ENCODE data around the gene PRR16.

Gene PRR16

GRCh38 chr5:120446068-120446492 lies 18.0 kb upstream of the PRR16 start:
- H3K9me3 ChIP-seq (ENCODE audit: control insufficient read depth in 2 of 2, low read length in 2 of 2), result no peaks in the 10 kb centered on the region
- no peaks in the 10 kb centered on the region for H3K36me3 ChIP-seq (ENCODE audit: control insufficient read depth in 2 of 2, insufficient read depth in 2 of 2, low read length in 2 of 2)
- no peaks in the 10 kb centered on the region for H3K27me3 ChIP-seq (ENCODE audit: control insufficient read depth in 2 of 2, insufficient read depth in 2 of 2, low read length in 2 of 2)
- no peak overlapping the region for H3K27ac ChIP-seq (ENCODE audit: low read depth in 2 of 2, low read length in 2 of 2)
- H3K9ac ChIP-seq (ENCODE audit: low read depth in 1 of 2, low read length in 2 of 2), result no peak overlapping the region
- H3K4me1 ChIP-seq (ENCODE audit: control insufficient read depth in 2 of 2, insufficient read depth in 2 of 2, low read length in 2 of 2), result no peaks in the 10 kb centered on the region
- H3K4me3 ChIP-seq (ENCODE audit: low read length in 2 of 2), result no peak overlapping the region

GRCh38 chr5:120446901-120447300 lies 17.2 kb upstream of the PRR16 start:
- no peak overlapping the region for H3K27ac ChIP-seq (ENCODE audit: low read depth in 2 of 2, low read length in 2 of 2)
- no peaks in the 10 kb centered on the region for H3K4me1 ChIP-seq (ENCODE audit: control insufficient read depth in 2 of 2, insufficient read depth in 2 of 2, low read length in 2 of 2)
- H3K36me3 ChIP-seq (ENCODE audit: control insufficient read depth in 2 of 2, insufficient read depth in 2 of 2, low read length in 2 of 2), result no peaks in the 10 kb centered on the region
- no peaks in the 10 kb centered on the region for H3K27me3 ChIP-seq (ENCODE audit: control insufficient read depth in 2 of 2, insufficient read depth in 2 of 2, low read length in 2 of 2)
- no peak overlapping the region for H3K9ac ChIP-seq (ENCODE audit: low read depth in 1 of 2, low read length in 2 of 2)
- H3K4me3 ChIP-seq (ENCODE audit: low read length in 2 of 2), result no peak overlapping the region
- H3K9me3 ChIP-seq (ENCODE audit: control insufficient read depth in 2 of 2, low read length in 2 of 2), result no peaks in the 10 kb centered on the region

GRCh38 chr5:120447706-120448239 lies 16.3 kb upstream of the PRR16 start:
- Histone ChIP-seq H3K9ac (ENCODE audit: low read depth in 1 of 2, low read length in 2 of 2) (no peak overlapping the region), H3K36me3 (ENCODE audit: control insufficient read depth in 2 of 2, insufficient read depth in 2 of 2, low read length in 2 of 2) (no peaks in the 10 kb centered on the region), H3K4me1 (ENCODE audit: control insufficient read depth in 2 of 2, insufficient read depth in 2 of 2, low read length in 2 of 2) (no peaks in the 10 kb centered on the region), H3K9me3 (ENCODE audit: control insufficient read depth in 2 of 2, low read length in 2 of 2) (no peaks in the 10 kb centered on the region), H3K27ac (ENCODE audit: low read depth in 2 of 2, low read length in 2 of 2) (no peak overlapping the region), H3K27me3 (ENCODE audit: control insufficient read depth in 2 of 2, insufficient read depth in 2 of 2, low read length in 2 of 2) (no peaks in the 10 kb centered on the region), H3K4me3 (ENCODE audit: low read length in 2 of 2) (no peak overlapping the region)

- no peak overlapping the region for H3K9ac ChIP-seq (ENCODE audit: low read depth in 1 of 2, low read length in 2 of 2)
- no peaks in the 10 kb centered on the region for H3K27me3 ChIP-seq (ENCODE audit: control insufficient read depth in 2 of 2, insufficient read depth in 2 of 2, low read length in 2 of 2)
- H3K36me3 ChIP-seq (ENCODE audit: control insufficient read depth in 2 of 2, insufficient read depth in 2 of 2, low read length in 2 of 2), result no peaks in the 10 kb centered on the region
- H3K4me1 ChIP-seq (ENCODE audit: control insufficient read depth in 2 of 2, insufficient read depth in 2 of 2, low read length in 2 of 2), result no peaks in the 10 kb centered on the region
- H3K27ac ChIP-seq (ENCODE audit: low read depth in 2 of 2, low read length in 2 of 2), result no peak overlapping the region
- H3K9me3 ChIP-seq (ENCODE audit: control insufficient read depth in 2 of 2, low read length in 2 of 2), result no peaks in the 10 kb centered on the region
- H3K4me3 ChIP-seq (ENCODE audit: low read length in 2 of 2), result no peak overlapping the region
Measured at GRCh38 chr5:120449501-120449900, 14.6 kb upstream of the PRR16 start.

GRCh38 chr5:120450910-120451309 lies 13.2 kb upstream of the PRR16 start:
- H3K36me3 ChIP-seq (ENCODE audit: control insufficient read depth in 2 of 2, insufficient read depth in 2 of 2, low read length in 2 of 2), result no peaks in the 10 kb centered on the region

GRCh38 chr5:120451445-120451844 lies 12.7 kb upstream of the PRR16 start:
- no peaks in the 10 kb centered on the region for H3K4me1 ChIP-seq (ENCODE audit: control insufficient read depth in 2 of 2, insufficient read depth in 2 of 2, low read length in 2 of 2)
- no peaks in the 10 kb centered on the region for H3K9me3 ChIP-seq (ENCODE audit: control insufficient read depth in 2 of 2, low read length in 2 of 2)
- no peak overlapping the region for H3K27ac ChIP-seq (ENCODE audit: low read depth in 2 of 2, low read length in 2 of 2)
- H3K36me3 ChIP-seq (ENCODE audit: control insufficient read depth in 2 of 2, insufficient read depth in 2 of 2, low read length in 2 of 2), result no peaks in the 10 kb centered on the region
- no peak overlapping the region for H3K4me3 ChIP-seq (ENCODE audit: low read length in 2 of 2)
- no peaks in the 10 kb centered on the region for H3K27me3 ChIP-seq (ENCODE audit: control insufficient read depth in 2 of 2, insufficient read depth in 2 of 2, low read length in 2 of 2)
- no peak overlapping the region for H3K9ac ChIP-seq (ENCODE audit: low read depth in 1 of 2, low read length in 2 of 2)

More at GRCh38 chr5:120450910-120451309, 13.2 kb upstream of the PRR16 start:
- H3K4me3 ChIP-seq (ENCODE audit: low read length in 2 of 2), result no peak overlapping the region
- H3K27ac ChIP-seq (ENCODE audit: low read depth in 2 of 2, low read length in 2 of 2), result no peak overlapping the region
- no peak overlapping the region for H3K9ac ChIP-seq (ENCODE audit: low read depth in 1 of 2, low read length in 2 of 2)
- H3K27me3 ChIP-seq (ENCODE audit: control insufficient read depth in 2 of 2, insufficient read depth in 2 of 2, low read length in 2 of 2), result no peaks in the 10 kb centered on the region
- H3K9me3 ChIP-seq (ENCODE audit: control insufficient read depth in 2 of 2, low read length in 2 of 2), result no peaks in the 10 kb centered on the region
- H3K4me1 ChIP-seq (ENCODE audit: control insufficient read depth in 2 of 2, insufficient read depth in 2 of 2, low read length in 2 of 2), result no peaks in the 10 kb centered on the region

- Histone ChIP-seq H3K4me1 (ENCODE audit: control insufficient read depth in 2 of 2, insufficient read depth in 2 of 2, low read length in 2 of 2) (no peaks in the 10 kb centered on the region), H3K27me3 (ENCODE audit: control insufficient read depth in 2 of 2, insufficient read depth in 2 of 2, low read length in 2 of 2) (no peaks in the 10 kb centered on the region), H3K9me3 (ENCODE audit: control insufficient read depth in 2 of 2, low read length in 2 of 2) (no peaks in the 10 kb centered on the region), H3K9ac (ENCODE audit: low read depth in 1 of 2, low read length in 2 of 2) (no peak overlapping the region), H3K4me3 (ENCODE audit: low read length in 2 of 2) (no peak overlapping the region), H3K27ac (ENCODE audit: low read depth in 2 of 2, low read length in 2 of 2) (no peak overlapping the region), H3K36me3 (ENCODE audit: control insufficient read depth in 2 of 2, insufficient read depth in 2 of 2, low read length in 2 of 2) (no peaks in the 10 kb centered on the region)
Measured at GRCh38 chr5:120452471-120452870, 11.6 kb upstream of the PRR16 start.

GRCh38 chr5:120454094-120454798 lies 9.9 kb upstream of the PRR16 start:
- H3K27me3 ChIP-seq (ENCODE audit: control insufficient read depth in 2 of 2, insufficient read depth in 2 of 2, low read length in 2 of 2), result no peaks in the 10 kb centered on the region
- H3K9me3 ChIP-seq (ENCODE audit: control insufficient read depth in 2 of 2, low read length in 2 of 2), result no peaks in the 10 kb centered on the region
- no peaks in the 10 kb centered on the region for H3K36me3 ChIP-seq (ENCODE audit: control insufficient read depth in 2 of 2, insufficient read depth in 2 of 2, low read length in 2 of 2)
- H3K4me1 ChIP-seq (ENCODE audit: control insufficient read depth in 2 of 2, insufficient read depth in 2 of 2, low read length in 2 of 2), result no peaks in the 10 kb centered on the region
- H3K9ac ChIP-seq (ENCODE audit: low read depth in 1 of 2, low read length in 2 of 2), result no peak overlapping the region
- no peak overlapping the region for H3K4me3 ChIP-seq (ENCODE audit: low read length in 2 of 2)
- H3K27ac ChIP-seq (ENCODE audit: low read depth in 2 of 2, low read length in 2 of 2), result no peak overlapping the region

- no peaks in the 10 kb centered on the region for H3K4me1 ChIP-seq (ENCODE audit: control insufficient read depth in 2 of 2, insufficient read depth in 2 of 2, low read length in 2 of 2)
- no peak overlapping the region for H3K27ac ChIP-seq (ENCODE audit: low read depth in 2 of 2, low read length in 2 of 2)
- H3K36me3 ChIP-seq (ENCODE audit: control insufficient read depth in 2 of 2, insufficient read depth in 2 of 2, low read length in 2 of 2), result no peaks in the 10 kb centered on the region
- H3K9me3 ChIP-seq (ENCODE audit: control insufficient read depth in 2 of 2, low read length in 2 of 2), result no peaks in the 10 kb centered on the region
- H3K9ac ChIP-seq (ENCODE audit: low read depth in 1 of 2, low read length in 2 of 2), result no peak overlapping the region
- H3K27me3 ChIP-seq (ENCODE audit: control insufficient read depth in 2 of 2, insufficient read depth in 2 of 2, low read length in 2 of 2), result no peaks in the 10 kb centered on the region
- H3K4me3 ChIP-seq (ENCODE audit: low read length in 2 of 2), result no peak overlapping the region
Measured at GRCh38 chr5:120456006-120456405, 8.1 kb upstream of the PRR16 start.

GRCh38 chr5:120457839-120458507 lies 6.1 kb upstream of the PRR16 start:
- H3K4me3 ChIP-seq (ENCODE audit: low read length in 2 of 2), result peak overlapping the region; percentile 65 to 80
- H3K9ac ChIP-seq (ENCODE audit: low read depth in 1 of 2, low read length in 2 of 2), result peak overlapping the region in 1 of 2 donors; percentile 3
- H3K27ac ChIP-seq (ENCODE audit: low read depth in 2 of 2, low read length in 2 of 2), result no peak overlapping the region
- H3K36me3 ChIP-seq (ENCODE audit: control insufficient read depth in 2 of 2, insufficient read depth in 2 of 2, low read length in 2 of 2), result no peaks in the 10 kb centered on the region
- no peaks in the 10 kb centered on the region for H3K9me3 ChIP-seq (ENCODE audit: control insufficient read depth in 2 of 2, low read length in 2 of 2)
- H3K27me3 ChIP-seq (ENCODE audit: control insufficient read depth in 2 of 2, insufficient read depth in 2 of 2, low read length in 2 of 2), result peaks cover 0 to 2% of the 10 kb centered on the region in 2 donors
- H3K4me1 ChIP-seq (ENCODE audit: control insufficient read depth in 2 of 2, insufficient read depth in 2 of 2, low read length in 2 of 2), result no peaks in the 10 kb centered on the region
